Breast epithelium (tissue), 3 donors: ENCODE measurements around the gene ZFX.

Experiments
- CTCF ChIP-seq, 3 donors: fragments of 450-650 bp; IDR thresholded peaks; one replicate each; pipeline ENCODE4 v1.5.1; 2016 to 2017; ENCODE audit warnings: antibody characterized with exemption in 3 of 3, mild to moderate bottlenecking in 3 of 3, moderate library complexity in 3 of 3
- POLR2A ChIP-seq: fragments of 450-650 bp; IDR thresholded peaks from one replicate; pipeline ENCODE4 v1.6.1; 2016; ENCODE audit warnings: antibody characterized with exemption, mild to moderate bottlenecking, moderate library complexity
- POLR2AphosphoS5 ChIP-seq, 3 donors: sonication (generic); formaldehyde crosslinking; IDR thresholded peaks; one replicate each; pipeline ENCODE4 v1.6.1; 2017; ENCODE audit warnings: antibody characterized with exemption in 3 of 3

- TF ChIP-seq POLR2A (no peak), POLR2AphosphoS5 (IDR thresholded peaks at IDR 0.05) (no peak), CTCF (IDR thresholded peaks at IDR 0.05) (no peak)
Observed at GRCh38 chrX:24169211-24169610, 19.7 kb downstream of the ZFX start.
